Measurements from ENCODE around the gene ZNF823.
A peak's percentile ranks its signal among the peaks of the same experiment; 100 is the strongest.
"Not testable (repeated sequence)": the region's sequence is repeated elsewhere in the genome, so short reads cannot be mapped to it uniquely, and the experiment has no call there.

ZNF823 gene

GRCh38 chr19:11680689-11681302 is 58.0 kb downstream of the ZNF823 start:
- no peak for DNase-seq (ENCODE audit: low read depth, low spot score)

- DNase-seq (ENCODE audit: low read depth, low spot score) = no peak
Observed at GRCh38 chr19:11678504-11678903, 60.2 kb downstream of the ZNF823 start.

DNA sequence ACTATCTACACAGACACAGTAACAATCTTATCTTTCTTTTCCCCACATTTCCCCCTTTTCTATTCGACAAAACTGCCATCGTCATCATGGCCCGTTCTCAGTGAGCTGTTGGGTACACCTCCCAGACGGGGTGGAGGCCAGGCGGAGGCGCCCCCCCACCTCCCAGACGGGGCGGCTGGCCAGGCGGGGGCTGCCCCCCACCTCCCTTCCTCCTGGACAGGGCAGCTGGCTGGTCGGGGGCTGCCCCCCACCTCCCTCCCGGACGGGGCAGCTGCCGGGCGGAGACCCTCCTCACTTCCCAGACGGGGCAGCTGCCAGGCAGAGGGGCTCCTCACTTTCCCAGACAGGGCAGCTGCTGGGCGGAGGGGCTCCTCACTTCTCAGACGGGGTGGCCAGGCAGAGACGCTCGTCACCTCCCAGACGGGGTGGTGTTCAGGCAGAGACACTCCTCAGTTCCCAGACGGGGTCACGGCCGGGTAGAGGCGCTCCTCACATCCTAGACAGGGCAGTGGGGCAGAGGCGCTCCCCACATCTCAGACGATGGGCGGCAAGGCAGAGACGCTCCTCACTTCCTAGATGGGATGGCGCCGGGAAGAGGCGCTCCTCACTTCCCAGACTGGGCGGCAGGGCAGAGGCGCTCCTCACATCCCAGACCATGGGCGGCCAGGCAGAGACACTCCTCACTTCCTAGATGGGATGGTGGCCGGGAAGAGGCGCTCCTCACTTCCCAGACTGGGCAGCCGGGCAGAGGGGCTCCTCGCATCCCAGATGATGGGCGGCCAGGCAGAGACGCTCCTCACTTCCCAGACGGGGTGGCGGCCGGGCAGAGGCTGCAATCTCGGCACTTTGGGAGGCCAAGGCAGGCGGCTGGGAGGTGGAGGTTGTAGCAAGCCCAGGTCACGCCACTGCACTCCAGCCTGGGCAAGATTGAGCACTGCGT is 61.8 kb downstream of the ZNF823 start:
- not testable (repeated sequence) for DNase-seq (ENCODE audit: low read depth, low spot score)

GRCh38 chr19:11675569-11675968 is 63.2 kb downstream of the ZNF823 start:
- DNase-seq (ENCODE audit: low read depth, low spot score) = no peak

DNA sequence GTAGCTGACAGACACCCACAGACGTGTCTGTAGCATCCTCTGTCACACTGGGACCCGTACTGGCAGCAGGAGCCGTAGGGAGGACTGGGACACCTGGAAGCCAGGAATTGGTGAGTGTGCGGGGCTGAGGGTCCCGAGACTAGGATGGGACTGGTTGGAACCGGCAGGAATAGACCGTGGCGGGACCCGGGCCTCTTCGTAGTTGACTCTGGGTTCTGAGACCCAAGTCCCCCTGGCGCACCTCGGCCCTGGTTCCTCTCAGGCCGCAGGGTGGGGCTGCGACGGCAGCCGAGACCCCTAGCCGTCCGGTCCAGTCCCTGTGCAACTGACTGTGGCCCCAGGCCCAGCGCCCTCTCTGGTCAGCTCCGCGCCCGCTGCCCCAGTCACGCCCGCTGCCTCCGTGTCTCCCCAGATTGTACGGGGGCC is 64.7 kb downstream of the ZNF823 start:
- DNase-seq (ENCODE audit: low read depth, low spot score) = no peak

DNA sequence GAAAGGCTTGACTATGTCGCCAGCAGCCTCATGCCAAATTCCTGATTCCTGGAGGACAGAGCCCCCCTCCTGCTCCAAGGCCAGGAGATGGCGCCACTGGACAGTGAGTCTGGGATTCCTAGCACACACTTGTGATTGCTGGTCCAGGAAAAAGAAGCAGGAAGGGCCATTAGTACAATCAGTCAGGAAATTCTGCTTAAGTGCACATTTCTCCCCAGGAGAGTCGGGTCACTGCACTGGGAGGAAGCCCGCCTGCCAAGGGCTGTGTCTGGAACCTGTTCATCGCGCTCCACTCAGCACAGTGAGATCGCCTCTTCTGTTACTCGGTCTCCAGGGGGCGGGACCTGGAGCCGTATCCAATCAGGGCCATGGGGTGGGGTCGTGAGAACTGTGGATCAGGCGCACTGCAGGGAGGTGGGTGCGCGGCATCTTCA is 65.1 kb downstream of the ZNF823 start:
- peak; percentile 86 for DNase-seq (ENCODE audit: low read depth, low spot score)

Measured in astrocyte of the hippocampus (primary cell).